Skeletal muscle satellite cell (primary cell): Measurements from ENCODE around the gene SERPINE3.

Source experiments
- H3K27me3 ChIP-seq: 2 replicates; pipeline ENCODE4 v1.7.0; 2013; ENCODE audit warnings: low read length; ENCODE audit not compliant: control insufficient read depth, insufficient read depth
- H3K36me3 ChIP-seq: 2 replicates; pipeline ENCODE4 v1.7.0; 2013; ENCODE audit warnings: mild to moderate bottlenecking, control low read depth, low read length; ENCODE audit not compliant: insufficient read depth
- H3K4me1 ChIP-seq: 2 replicates; pipeline ENCODE4 v1.7.0; 2013; ENCODE audit warnings: low read length; ENCODE audit not compliant: control insufficient read depth, insufficient read depth
- H3K4me2 ChIP-seq: 2 replicates; pipeline ENCODE4 v1.7.0; 2013; ENCODE audit warnings: mild to moderate bottlenecking, low read length
- H3K4me3 ChIP-seq: 2 replicates; pipeline ENCODE4 v1.7.0; 2013; ENCODE audit warnings: low read length
- H3K9ac ChIP-seq: 2 replicates; pipeline ENCODE4 v1.7.0; 2013; ENCODE audit warnings: mild to moderate bottlenecking, low read depth, low read length, moderate library complexity
- H3K9me3 ChIP-seq: replicated peaks from 2 replicates; pipeline ENCODE4 v1.7.0; 2013; ENCODE audit warnings: mild to moderate bottlenecking, control low read depth, low read length

SERPINE3 gene

GRCh38 chr13:51330791-51331190, 8.7 kb upstream of the SERPINE3 start:
- no peaks in the 10 kb centered on the region for H3K36me3 ChIP-seq
- no peak overlapping the region for H3K9ac ChIP-seq
- no peaks in the 10 kb centered on the region for H3K27me3 ChIP-seq
- no peak overlapping the region for H3K4me3 ChIP-seq
- no peaks in the 10 kb centered on the region for H3K9me3 ChIP-seq
- H3K4me1 ChIP-seq = peaks cover 8% of the 10 kb centered on the region
- H3K4me2 ChIP-seq = no peak overlapping the region

GRCh38 chr13:51331354-51331861, 8.1 kb upstream of the SERPINE3 start:
- Histone ChIP-seq H3K9me3 (no peaks in the 10 kb centered on the region), H3K27me3 (no peaks in the 10 kb centered on the region), H3K9ac (no peak overlapping the region), H3K4me3 (no peak overlapping the region), H3K4me1 (peaks cover 8% of the 10 kb centered on the region), H3K4me2 (no peak overlapping the region), H3K36me3 (no peaks in the 10 kb centered on the region)

GRCh38 chr13:51332566-51333361, 6.7 kb upstream of the SERPINE3 start:
- no peak overlapping the region for H3K9ac ChIP-seq
- H3K4me3 ChIP-seq = no peak overlapping the region
- H3K4me2 ChIP-seq = no peak overlapping the region
- no peaks in the 10 kb centered on the region for H3K9me3 ChIP-seq
- H3K36me3 ChIP-seq = no peaks in the 10 kb centered on the region
- no peaks in the 10 kb centered on the region for H3K27me3 ChIP-seq
- peaks cover 8% of the 10 kb centered on the region for H3K4me1 ChIP-seq

GRCh38 chr13:51333421-51333820, 6.1 kb upstream of the SERPINE3 start:
- Histone ChIP-seq H3K4me2 (no peak overlapping the region), H3K4me3 (no peak overlapping the region), H3K9ac (no peak overlapping the region), H3K4me1 (peaks cover 8% of the 10 kb centered on the region), H3K27me3 (no peaks in the 10 kb centered on the region), H3K9me3 (no peaks in the 10 kb centered on the region), H3K36me3 (no peaks in the 10 kb centered on the region)

- Histone ChIP-seq H3K27me3 (no peaks in the 10 kb centered on the region), H3K4me1 (peaks cover 8% of the 10 kb centered on the region), H3K9me3 (no peaks in the 10 kb centered on the region), H3K4me3 (no peak overlapping the region), H3K9ac (no peak overlapping the region), H3K36me3 (no peaks in the 10 kb centered on the region), H3K4me2 (no peak overlapping the region)
Observed at GRCh38 chr13:51333826-51334225, 5.7 kb upstream of the SERPINE3 start.

GRCh38 chr13:51336746-51337145, 2.7 kb upstream of the SERPINE3 start:
- Histone ChIP-seq H3K9ac (no peak overlapping the region), H3K36me3 (no peaks in the 10 kb centered on the region), H3K4me2 (no peak overlapping the region), H3K4me3 (no peak overlapping the region), H3K27me3 (no peaks in the 10 kb centered on the region), H3K9me3 (no peaks in the 10 kb centered on the region), H3K4me1 (peaks cover 4% of the 10 kb centered on the region)

GRCh38 chr13:51339952-51340732, 651 bp downstream of the SERPINE3 start:
- Histone ChIP-seq H3K9me3 (no peaks in the 10 kb centered on the region), H3K4me1 (peaks cover 15% of the 10 kb centered on the region), H3K4me3 (no peak overlapping the region), H3K36me3 (no peaks in the 10 kb centered on the region), H3K9ac (no peak overlapping the region), H3K27me3 (no peaks in the 10 kb centered on the region), H3K4me2 (no peak overlapping the region)

GRCh38 chr13:51341232-51341631, 1.7 kb downstream of the SERPINE3 start:
- Histone ChIP-seq H3K9me3 (no peaks in the 10 kb centered on the region), H3K9ac (no peak overlapping the region), H3K36me3 (no peaks in the 10 kb centered on the region), H3K4me3 (no peak overlapping the region), H3K27me3 (no peaks in the 10 kb centered on the region), H3K4me2 (no peak overlapping the region), H3K4me1 (peaks cover 15% of the 10 kb centered on the region)

GRCh38 chr13:51341791-51342190, 2.3 kb downstream of the SERPINE3 start:
- H3K4me2 ChIP-seq = no peak overlapping the region
- no peaks in the 10 kb centered on the region for H3K27me3 ChIP-seq
- no peaks in the 10 kb centered on the region for H3K36me3 ChIP-seq
- no peak overlapping the region for H3K9ac ChIP-seq
- H3K4me1 ChIP-seq = peaks cover 15% of the 10 kb centered on the region
- H3K9me3 ChIP-seq = no peaks in the 10 kb centered on the region
- H3K4me3 ChIP-seq = no peak overlapping the region

GRCh38 chr13:51342706-51343105, 3.2 kb downstream of the SERPINE3 start:
- H3K9ac ChIP-seq = no peak overlapping the region
- H3K4me3 ChIP-seq = no peak overlapping the region

GRCh38 chr13:51343475-51343874, 4.0 kb downstream of the SERPINE3 start:
- no peaks in the 10 kb centered on the region for H3K9me3 ChIP-seq
- H3K9ac ChIP-seq = no peak overlapping the region
- H3K4me3 ChIP-seq = no peak overlapping the region
- no peak overlapping the region for H3K4me2 ChIP-seq
- peaks cover 15% of the 10 kb centered on the region for H3K4me1 ChIP-seq
- H3K36me3 ChIP-seq = no peaks in the 10 kb centered on the region
- H3K27me3 ChIP-seq = no peaks in the 10 kb centered on the region

More at GRCh38 chr13:51342706-51343105, 3.2 kb downstream of the SERPINE3 start:
- Histone ChIP-seq H3K4me2 (no peak overlapping the region), H3K27me3 (no peaks in the 10 kb centered on the region), H3K4me1 (peaks cover 15% of the 10 kb centered on the region), H3K36me3 (no peaks in the 10 kb centered on the region), H3K9me3 (no peaks in the 10 kb centered on the region)
